ENCODE results near the gene FOXP1. TPM values are rescaled to one million over a fixed set of nuclear protein-coding genes. Genes with fewer than 3 reads are reported as not detected.

FOXP1 gene
- total and polyA plus RNA-seq, 2 of the 13 experiments (the other 11 are each of a cell fraction or from before 2014, with no cell fraction given): 40.4 to 59.0 TPM

DNA sequence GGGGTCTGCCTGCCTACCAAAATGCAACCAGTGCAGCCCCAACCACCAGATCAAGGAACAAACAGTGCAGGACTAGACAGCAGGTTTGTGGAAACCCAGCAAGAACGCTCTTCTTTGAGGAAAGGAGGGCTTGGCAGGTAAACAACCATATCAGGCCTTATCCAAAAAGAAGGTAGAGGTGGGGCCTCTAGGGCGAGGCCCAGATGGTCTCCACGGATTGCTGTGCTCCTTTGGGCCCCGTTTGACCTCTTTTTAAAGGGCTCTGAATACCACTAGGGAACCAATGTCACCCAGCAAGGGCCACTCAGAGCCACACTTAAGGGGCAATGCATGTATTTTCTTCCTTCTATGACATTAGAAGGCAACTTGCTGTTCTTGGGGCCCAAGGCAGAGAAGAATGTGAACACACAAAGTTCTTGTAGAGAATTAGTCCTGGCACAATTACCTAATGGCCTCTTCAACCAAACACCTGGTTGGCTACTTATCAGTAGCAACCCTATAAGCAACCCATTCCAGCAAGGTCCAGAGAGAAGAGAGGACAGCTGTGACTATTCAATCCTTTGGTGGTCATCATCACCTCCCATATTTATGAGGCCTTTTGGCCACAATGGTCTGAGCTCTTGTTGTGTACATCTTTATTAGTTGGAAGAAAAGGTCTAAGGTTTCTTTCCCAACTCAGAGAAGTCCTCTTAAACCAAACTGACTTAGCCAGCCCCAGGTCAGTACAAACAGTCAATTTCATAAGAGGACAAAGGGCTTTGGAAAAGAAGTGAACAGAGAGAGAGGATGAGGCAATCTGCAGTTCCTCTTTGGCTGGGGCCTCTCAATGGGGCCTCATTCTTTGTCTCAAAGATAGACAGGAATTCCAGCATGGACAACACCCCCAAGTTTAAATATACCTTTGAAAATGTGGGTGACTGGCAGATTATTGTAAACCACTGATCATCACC lies 36.0 kb downstream of the FOXP1 start (continued):
- TF ChIP-seq MLXIP (CRISPR knock-in tag; IDR thresholded peaks at IDR 0.05; ENCODE audit: borderline replicate concordance) (0 out of 2 replicates have a peak, but pooled peaks have one; percentile 16), GATA4 (IDR thresholded peaks at IDR 0.05; ENCODE audit: borderline replicate concordance, low read depth) (peak; percentile 69; the same call in 1 of the 2 replicates), TBX3 (IDR thresholded peaks at IDR 0.05; ENCODE audit: borderline replicate concordance) (no peak), ZBTB25 (CRISPR knock-in tag; IDR thresholded peaks at IDR 0.05) (peak; percentile 49; the same call in 1 of the 2 replicates), PHF8 (CRISPR knock-in tag; IDR thresholded peaks at IDR 0.05) (no peak), ZNF878 (CRISPR knock-in tag; IDR thresholded peaks at IDR 0.05) (0 out of 2 replicates have a peak, but pooled peaks have one; percentile 19), ZNF446 (CRISPR knock-in tag; IDR thresholded peaks at IDR 0.05) (no peak), IKZF4 (CRISPR knock-in tag; IDR thresholded peaks at IDR 0.05; ENCODE audit: borderline replicate concordance, low read depth, not compliant biosample characterization) (no peak), ZMAT5 (CRISPR knock-in tag; IDR thresholded peaks at IDR 0.05; ENCODE audit: borderline replicate concordance, low read depth) (no peak), BCL6 (CRISPR knock-in tag; IDR thresholded peaks at IDR 0.05) (peak; percentile 86), RAD21 (CRISPR knock-in tag; IDR thresholded peaks at IDR 0.05) (no peak)
- TF ChIP-seq, protein P1, sequence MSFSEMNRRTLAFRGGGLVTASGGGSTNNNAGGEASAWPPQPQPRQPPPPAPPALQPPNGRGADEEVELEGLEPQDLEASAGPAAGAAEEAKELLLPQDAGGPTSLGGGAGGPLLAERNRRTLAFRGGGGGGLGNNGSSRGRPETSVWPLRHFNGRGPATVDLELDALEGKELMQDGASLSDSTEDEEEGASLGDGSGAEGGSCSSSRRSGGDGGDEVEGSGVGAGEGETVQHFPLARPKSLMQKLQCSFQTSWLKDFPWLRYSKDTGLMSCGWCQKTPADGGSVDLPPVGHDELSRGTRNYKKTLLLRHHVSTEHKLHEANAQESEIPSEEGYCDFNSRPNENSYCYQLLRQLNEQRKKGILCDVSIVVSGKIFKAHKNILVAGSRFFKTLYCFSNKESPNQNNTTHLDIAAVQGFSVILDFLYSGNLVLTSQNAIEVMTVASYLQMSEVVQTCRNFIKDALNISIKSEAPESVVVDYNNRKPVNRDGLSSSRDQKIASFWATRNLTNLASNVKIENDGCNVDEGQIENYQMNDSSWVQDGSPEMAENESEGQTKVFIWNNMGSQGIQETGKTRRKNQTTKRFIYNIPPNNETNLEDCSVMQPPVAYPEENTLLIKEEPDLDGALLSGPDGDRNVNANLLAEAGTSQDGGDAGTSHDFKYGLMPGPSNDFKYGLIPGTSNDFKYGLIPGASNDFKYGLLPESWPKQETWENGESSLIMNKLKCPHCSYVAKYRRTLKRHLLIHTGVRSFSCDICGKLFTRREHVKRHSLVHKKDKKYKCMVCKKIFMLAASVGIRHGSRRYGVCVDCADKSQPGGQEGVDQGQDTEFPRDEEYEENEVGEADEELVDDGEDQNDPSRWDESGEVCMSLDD (CRISPR knock-in tag; IDR thresholded peaks at IDR 0.05; ENCODE audit: borderline replicate concordance): peak; percentile 93; the same call in 1 of the 2 replicates
- TF ChIP-seq, protein P2, sequence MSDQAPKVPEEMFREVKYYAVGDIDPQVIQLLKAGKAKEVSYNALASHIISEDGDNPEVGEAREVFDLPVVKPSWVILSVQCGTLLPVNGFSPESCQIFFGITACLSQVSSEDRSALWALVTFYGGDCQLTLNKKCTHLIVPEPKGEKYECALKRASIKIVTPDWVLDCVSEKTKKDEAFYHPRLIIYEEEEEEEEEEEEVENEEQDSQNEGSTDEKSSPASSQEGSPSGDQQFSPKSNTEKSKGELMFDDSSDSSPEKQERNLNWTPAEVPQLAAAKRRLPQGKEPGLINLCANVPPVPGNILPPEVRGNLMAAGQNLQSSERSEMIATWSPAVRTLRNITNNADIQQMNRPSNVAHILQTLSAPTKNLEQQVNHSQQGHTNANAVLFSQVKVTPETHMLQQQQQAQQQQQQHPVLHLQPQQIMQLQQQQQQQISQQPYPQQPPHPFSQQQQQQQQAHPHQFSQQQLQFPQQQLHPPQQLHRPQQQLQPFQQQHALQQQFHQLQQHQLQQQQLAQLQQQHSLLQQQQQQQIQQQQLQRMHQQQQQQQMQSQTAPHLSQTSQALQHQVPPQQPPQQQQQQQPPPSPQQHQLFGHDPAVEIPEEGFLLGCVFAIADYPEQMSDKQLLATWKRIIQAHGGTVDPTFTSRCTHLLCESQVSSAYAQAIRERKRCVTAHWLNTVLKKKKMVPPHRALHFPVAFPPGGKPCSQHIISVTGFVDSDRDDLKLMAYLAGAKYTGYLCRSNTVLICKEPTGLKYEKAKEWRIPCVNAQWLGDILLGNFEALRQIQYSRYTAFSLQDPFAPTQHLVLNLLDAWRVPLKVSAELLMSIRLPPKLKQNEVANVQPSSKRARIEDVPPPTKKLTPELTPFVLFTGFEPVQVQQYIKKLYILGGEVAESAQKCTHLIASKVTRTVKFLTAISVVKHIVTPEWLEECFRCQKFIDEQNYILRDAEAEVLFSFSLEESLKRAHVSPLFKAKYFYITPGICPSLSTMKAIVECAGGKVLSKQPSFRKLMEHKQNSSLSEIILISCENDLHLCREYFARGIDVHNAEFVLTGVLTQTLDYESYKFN (CRISPR knock-in tag; conservative IDR thresholded peaks at IDR 0.05): peak; percentile 90
- TF ChIP-seq, protein P3, sequence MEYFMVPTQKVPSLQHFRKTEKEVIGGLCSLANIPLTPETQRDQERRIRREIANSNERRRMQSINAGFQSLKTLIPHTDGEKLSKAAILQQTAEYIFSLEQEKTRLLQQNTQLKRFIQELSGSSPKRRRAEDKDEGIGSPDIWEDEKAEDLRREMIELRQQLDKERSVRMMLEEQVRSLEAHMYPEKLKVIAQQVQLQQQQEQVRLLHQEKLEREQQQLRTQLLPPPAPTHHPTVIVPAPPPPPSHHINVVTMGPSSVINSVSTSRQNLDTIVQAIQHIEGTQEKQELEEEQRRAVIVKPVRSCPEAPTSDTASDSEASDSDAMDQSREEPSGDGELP (IDR thresholded peaks at IDR 0.05; ENCODE audit: borderline replicate concordance, low read depth): peak; percentile 7; the same call in 1 of the 2 replicates
